Measurements from ENCODE around the gene BRD3. TPM values are rescaled to one million over a fixed set of nuclear protein-coding genes. Genes with fewer than 3 reads are reported as not detected.

Gene BRD3
- total RNA-seq, 1 experiment from 2014 or later, result 108 TPM

- ATAC-seq, result no peak
- H3K27ac Mint-ChIP-seq, result no peak overlapping the region
- TF ChIP-seq FOXP1 (CRISPR knock-in tag; IDR thresholded peaks at IDR 0.05; ENCODE audit: borderline replicate concordance) (no peak), PRRX2 (CRISPR knock-in tag; IDR thresholded peaks at IDR 0.05) (no peak), ZBTB43 (CRISPR knock-in tag; IDR thresholded peaks at IDR 0.05) (no peak), SP1 (CRISPR knock-in tag; conservative IDR thresholded peaks at IDR 0.05) (no peak), ATF6 (CRISPR knock-in tag; IDR thresholded peaks at IDR 0.05) (no peak), AR (CRISPR knock-in tag; IDR thresholded peaks at IDR 0.05) (no peak), GRHL2 (CRISPR knock-in tag; IDR thresholded peaks at IDR 0.05; ENCODE audit: insufficient replicate concordance, severe bottlenecking) (no peak), EMX1 (CRISPR knock-in tag; IDR thresholded peaks at IDR 0.05) (no peak), GABPB1 (CRISPR knock-in tag; IDR thresholded peaks at IDR 0.05) (no peak), SMAD3 (CRISPR knock-in tag; IDR thresholded peaks at IDR 0.05; ENCODE audit: borderline replicate concordance) (no peak), ZNF416 (CRISPR knock-in tag; IDR thresholded peaks at IDR 0.05) (no peak), FOXK1 (CRISPR knock-in tag; IDR thresholded peaks at IDR 0.05) (no peak), E2F4 (CRISPR knock-in tag; IDR thresholded peaks at IDR 0.05; ENCODE audit: borderline replicate concordance, low read depth) (no peak), SMAD4 (CRISPR knock-in tag; IDR thresholded peaks at IDR 0.05) (no peak)
- no peak for DNase-seq (ENCODE audit: low spot score)
- CTCF ChIA-PET, result interaction anchor here (0.6 kb wide), 1 partner anchor 33 kb away, joined by 4 read pairs; no protein-coding TSS in a partner anchor
- no peaks in the 10 kb centered on the region for H3K27me3 Mint-ChIP-seq (ENCODE audit: low read depth)
- H3K4me3 Mint-ChIP-seq, result no peak overlapping the region
- H3K9me3 Mint-ChIP-seq, result no peaks in the 10 kb centered on the region
- H3K36me3 Mint-ChIP-seq, result no peaks in the 10 kb centered on the region
- POLR2A ChIA-PET, result no interaction called here
- H3K4me1 Mint-ChIP-seq, result peaks cover 32% of the 10 kb centered on the region
Observed at GRCh38 chr9:133987946-133988665, 79.7 kb downstream of the BRD3 start.

GRCh38 chr9:133987446-133987788 lies 80.4 kb downstream of the BRD3 start:
- no peak for ATAC-seq
- TF ChIP-seq HMGA2 (CRISPR knock-in tag; IDR thresholded peaks at IDR 0.05), result no peak
- TF ChIP-seq NR3C1 (CRISPR knock-in tag; conservative IDR thresholded peaks at IDR 0.05; ENCODE audit: low read depth), result no peak
- no peak for TF ChIP-seq USF2 (CRISPR knock-in tag; IDR thresholded peaks at IDR 0.05)
- TF ChIP-seq GABPB1 (CRISPR knock-in tag; IDR thresholded peaks at IDR 0.05), result no peak
- no peak for TF ChIP-seq ESRRA (CRISPR knock-in tag; IDR thresholded peaks at IDR 0.05; ENCODE audit: borderline replicate concordance)
- no peak for TF ChIP-seq TEAD1 (CRISPR knock-in tag; IDR thresholded peaks at IDR 0.05)
- no peak for TF ChIP-seq GRHL2 (CRISPR knock-in tag; IDR thresholded peaks at IDR 0.05; ENCODE audit: insufficient replicate concordance, severe bottlenecking)
- TF ChIP-seq ZNF121 (CRISPR knock-in tag; IDR thresholded peaks at IDR 0.05), result no peak
- TF ChIP-seq RELA (CRISPR knock-in tag; IDR thresholded peaks at IDR 0.05; ENCODE audit: borderline replicate concordance), result no peak
- no peak for TF ChIP-seq ZNF423 (CRISPR knock-in tag; IDR thresholded peaks at IDR 0.05)
- no peak for TF ChIP-seq ZSCAN18 (CRISPR knock-in tag; IDR thresholded peaks at IDR 0.05)
- TF ChIP-seq FOXK1 (CRISPR knock-in tag; IDR thresholded peaks at IDR 0.05), result no peak
- TF ChIP-seq PRRX2 (CRISPR knock-in tag; IDR thresholded peaks at IDR 0.05), result no peak
- no peak for TF ChIP-seq NFATC4 (CRISPR knock-in tag; IDR thresholded peaks at IDR 0.05)
- TF ChIP-seq CREM (CRISPR knock-in tag; IDR thresholded peaks at IDR 0.05), result no peak
- TF ChIP-seq ERG (CRISPR knock-in tag; IDR thresholded peaks at IDR 0.05), result no peak

More at GRCh38 chr9:133987446-133987788, 80.4 kb downstream of the BRD3 start:
- POLR2A ChIA-PET, result no interaction called here
- no peaks in the 10 kb centered on the region for H3K9me3 Mint-ChIP-seq
- DNase-seq (ENCODE audit: low spot score), result no peak
- H3K27me3 Mint-ChIP-seq (ENCODE audit: low read depth), result no peaks in the 10 kb centered on the region
- no peaks in the 10 kb centered on the region for H3K36me3 Mint-ChIP-seq
- CTCF ChIA-PET, result no interaction called here
- H3K27ac Mint-ChIP-seq, result no peak overlapping the region
- no peak overlapping the region for H3K4me3 Mint-ChIP-seq
- peaks cover 33% of the 10 kb centered on the region for H3K4me1 Mint-ChIP-seq
